H9 (cell line): ENCODE results near the gene MEMO1. TPM values are rescaled to one million over a fixed set of nuclear protein-coding genes. Genes with fewer than 3 reads are reported as not detected.
"Not testable (repeated sequence)": the region's sequence is repeated elsewhere in the genome, so short reads cannot be mapped to it uniquely, and the experiment has no call there.

Experiments
- DNase-seq: peaks from one replicate; pipeline ENCODE4 v3.0.0-alpha.2; 2017
- H2AFZ ChIP-seq: one replicate; pipeline ENCODE4 v1.6.1; 2013; ENCODE audit warnings: mild to moderate bottlenecking, low read length, control low read depth, moderate library complexity
- H2AK5ac ChIP-seq: 2 replicates; pipeline ENCODE4 v1.6.1; 2013; ENCODE audit warnings: low read length, control low read depth, mixed read lengths; ENCODE audit not compliant: insufficient read length
- H2BK120ac ChIP-seq: one replicate; pipeline ENCODE4 v1.6.1; 2013; ENCODE audit warnings: low read depth, mild to moderate bottlenecking, low read length, control low read depth, inconsistent platforms; ENCODE audit not compliant: poor library complexity, severe bottlenecking
- H2BK12ac ChIP-seq: 2 replicates; pipeline ENCODE4 v1.6.1; 2013; ENCODE audit warnings: low read length, control low read depth, mixed read lengths, low read depth; ENCODE audit not compliant: insufficient read length
- H2BK15ac ChIP-seq: 2 replicates; pipeline ENCODE4 v1.6.1; 2013; ENCODE audit warnings: low read depth, low read length, control low read depth
- H2BK20ac ChIP-seq: one replicate; pipeline ENCODE4 v1.6.1; 2013; ENCODE audit warnings: low read depth, mild to moderate bottlenecking, low read length, control low read depth, inconsistent platforms; ENCODE audit not compliant: poor library complexity, severe bottlenecking
- H2BK5ac ChIP-seq: 2 replicates; pipeline ENCODE4 v1.6.1; 2013; ENCODE audit warnings: low read length, control low read depth, mixed read lengths; ENCODE audit not compliant: insufficient read length
- H3K14ac ChIP-seq: 2 replicates; pipeline ENCODE4 v1.6.1; 2013; ENCODE audit warnings: low read length, control low read depth; ENCODE audit not compliant: insufficient read depth
- H3K18ac ChIP-seq: 2 replicates; pipeline ENCODE4 v1.6.1; 2013; ENCODE audit warnings: low read depth, mild to moderate bottlenecking, mixed read lengths, low read length, control low read depth; ENCODE audit not compliant: insufficient read length
- H3K23ac ChIP-seq: 2 replicates; pipeline ENCODE4 v1.6.1; 2013; ENCODE audit warnings: low read length, control low read depth, mixed read lengths, low read depth; ENCODE audit not compliant: insufficient read length
- H3K23me2 ChIP-seq: 2 replicates; pipeline ENCODE4 v1.6.1; 2013; ENCODE audit warnings: low read depth, mild to moderate bottlenecking, mixed read lengths, low read length, control low read depth; ENCODE audit not compliant: insufficient read length, poor library complexity, severe bottlenecking
- H3K27ac ChIP-seq: 2 replicates; pipeline ENCODE4 v1.5.1; 2013; ENCODE audit warnings: low read length, control low read depth, mixed read lengths, low read depth; ENCODE audit not compliant: insufficient read length
- H3K27me3 ChIP-seq: 2 replicates; pipeline ENCODE4 v1.6.1; 2013; ENCODE audit warnings: low read length, control low read depth, inconsistent platforms; ENCODE audit not compliant: insufficient read depth
- H3K4ac ChIP-seq: 2 replicates; pipeline ENCODE4 v1.6.1; 2013; ENCODE audit warnings: low read depth, mild to moderate bottlenecking, control low read depth, inconsistent platforms, low read length, moderate library complexity
- H3K4me1 ChIP-seq: 2 replicates; pipeline ENCODE4 v1.6.1; 2013; ENCODE audit warnings: low read length, control low read depth, inconsistent platforms; ENCODE audit not compliant: insufficient read depth
- H3K4me2 ChIP-seq: 2 replicates; pipeline ENCODE4 v1.6.1; 2013; ENCODE audit warnings: low read length, control low read depth, mixed read lengths; ENCODE audit not compliant: insufficient read length, insufficient read depth
- H3K56ac ChIP-seq: 2 replicates; pipeline ENCODE4 v1.6.1; 2013; ENCODE audit warnings: low read depth, mild to moderate bottlenecking, mixed read lengths, low read length, control low read depth; ENCODE audit not compliant: insufficient read length
- H3K79me1 ChIP-seq: 2 replicates; pipeline ENCODE4 v1.6.1; 2013; ENCODE audit warnings: low read depth, mild to moderate bottlenecking, moderate library complexity, low read length, control low read depth, inconsistent platforms; ENCODE audit not compliant: insufficient read depth, poor library complexity, severe bottlenecking
- H3K79me2 ChIP-seq: 2 replicates; pipeline ENCODE4 v1.6.1; 2013; ENCODE audit warnings: low read length, control low read depth, inconsistent platforms; ENCODE audit not compliant: insufficient read depth
- H3K9ac ChIP-seq: 2 replicates; pipeline ENCODE4 v1.6.1; 2013; ENCODE audit warnings: low read length, control low read depth, mixed read lengths; ENCODE audit not compliant: insufficient read length; ENCODE audit errors: extremely low read depth
- H3K9me3 ChIP-seq: one replicate; pipeline ENCODE4 v1.6.1; 2013; ENCODE audit warnings: low read depth, low read length, inconsistent platforms; ENCODE audit not compliant: control insufficient read depth
- H3T11ph ChIP-seq: one replicate; pipeline ENCODE4 v1.6.1; 2013; ENCODE audit warnings: mild to moderate bottlenecking, low read length, control low read depth, inconsistent platforms
- H4K20me1 ChIP-seq: one replicate; pipeline ENCODE4 v1.6.1; 2013; ENCODE audit not compliant: control insufficient read depth, insufficient read length, insufficient read depth
- H4K5ac ChIP-seq: 2 replicates; pipeline ENCODE4 v1.6.1; 2013; ENCODE audit warnings: low read depth, mild to moderate bottlenecking, mixed read lengths, low read length, control low read depth; ENCODE audit not compliant: insufficient read length
- H4K8ac ChIP-seq: replicated peaks from 2 replicates; pipeline ENCODE4 v1.6.1; 2013; ENCODE audit warnings: low read length, control low read depth, mixed read lengths, low read depth; ENCODE audit not compliant: insufficient read length
- H4K91ac ChIP-seq: 2 replicates; pipeline ENCODE4 v1.6.1; 2013; ENCODE audit warnings: low read depth, mild to moderate bottlenecking, moderate library complexity, mixed read lengths, low read length, control low read depth; ENCODE audit not compliant: insufficient read length
- H3K27ac Mint-ChIP-seq, 3 experiments: 2 replicates in 2 of 3; 3 replicates in 1 of 3; pipeline ENCODE4 v1.8.0; 2020 to 2021; ENCODE audit warnings: mixed read lengths in 3 of 3, mild to moderate bottlenecking in 1 of 3, moderate library complexity in 1 of 3
- H3K27me3 Mint-ChIP-seq: 2 replicates; pipeline ENCODE4 v1.8.0; 2021; ENCODE audit warnings: low read depth, mild to moderate bottlenecking, moderate library complexity, mixed read lengths
- H3K36me3 Mint-ChIP-seq, 3 experiments: 2 replicates in 2 of 3; 3 replicates in 1 of 3; pipeline ENCODE4 v1.8.0; 2020 to 2021; ENCODE audit warnings: low read depth in 3 of 3, mixed read lengths in 3 of 3; ENCODE audit not compliant: insufficient read depth in 1 of 3
- H3K4me1 Mint-ChIP-seq, 2 experiments: 2 replicates each; pipeline ENCODE4 v1.8.0; 2020; ENCODE audit warnings: mixed read lengths in 2 of 2
- H3K4me3 Mint-ChIP-seq, 2 experiments: 2 replicates in 1 of 2; 3 replicates in 1 of 2; pipeline ENCODE4 v1.8.0; 2020 to 2021; ENCODE audit warnings: mild to moderate bottlenecking in 2 of 2, mixed read lengths in 2 of 2, moderate library complexity in 1 of 2
- H3K9me3 Mint-ChIP-seq, 2 experiments: 2 replicates in 1 of 2; 3 replicates in 1 of 2; pipeline ENCODE4 v1.8.0; 2020; ENCODE audit warnings: mild to moderate bottlenecking in 2 of 2, mixed read lengths in 2 of 2, moderate library complexity in 1 of 2
- CTCF ChIP-seq: fragments of 200-600 bp; sonication (generic); conservative IDR thresholded peaks from 3 replicates; pipeline ENCODE4 v1.8.0; 2021; ENCODE audit warnings: antibody characterized with exemption, mild to moderate bottlenecking
- WGBS: extraction: QIAGEN DNeasy Blood & Tissue Kit; methylation state at CpG from one replicate; pipeline ENCODE4 v1.1.7; 2013; ENCODE audit warnings: missing lambda C conversion rate, low lambda C conversion rate, mixed read lengths; ENCODE audit not compliant: insufficient read length; ENCODE audit errors: extremely low coverage; 5-methylcytosine and 5-hydroxymethylcytosine counted together
- total RNA-seq: library from RNA; stranded (reverse); gene quantifications from 2 replicates; pipeline ENCODE4 v1.2.1, GENCODE V29; 2021

MEMO1 gene
- total RNA-seq, 1 experiment from 2014 or later, result 49.4 TPM

GRCh38 chr2:31901900-31902299 lies 108.9 kb downstream of the MEMO1 start:
- Histone ChIP-seq H2AK5ac (no peak overlapping the region), H3K23me2 (no peaks in the 10 kb centered on the region), H3K14ac (no peak overlapping the region), H2AFZ (no peak overlapping the region), H4K20me1 (no peaks in the 10 kb centered on the region), H2BK15ac (no peak overlapping the region), H3K79me2 (no peaks in the 10 kb centered on the region), H3K9ac (no peak overlapping the region), H3T11ph (no peak overlapping the region), H2BK120ac (no peak overlapping the region), H2BK20ac (no peak overlapping the region), H3K27ac (no peak overlapping the region), H4K5ac (no peak overlapping the region), H4K8ac (no peak overlapping the region), H3K23ac (no peak overlapping the region), H2BK12ac (no peak overlapping the region), H4K91ac (no peak overlapping the region), H3K27me3 (no peaks in the 10 kb centered on the region), H3K79me1 (no peaks in the 10 kb centered on the region), H2BK5ac (no peak overlapping the region), H3K4me1 (no peaks in the 10 kb centered on the region), H3K56ac (no peak overlapping the region), H3K4ac (no peak overlapping the region), H3K9me3 (no peaks in the 10 kb centered on the region), H3K18ac (no peak overlapping the region), H3K4me2 (no peak overlapping the region)
- no peak overlapping the region for H3K27ac Mint-ChIP-seq
- peaks cover 48 to 60% (median 53%) of the 10 kb centered on the region in 3 experiments for H3K36me3 Mint-ChIP-seq
- H3K4me1 Mint-ChIP-seq, result peaks cover 0 to 2% of the 10 kb centered on the region in 2 experiments; a peak in 1 of 4 replicates
- DNase-seq, result no peak
- peaks cover 33 to 34% of the 10 kb centered on the region in 2 experiments for H3K9me3 Mint-ChIP-seq
- WGBS, result no CpG with 5 or more reads among the region's 2 CpGs
- no peaks in the 10 kb centered on the region for H3K27me3 Mint-ChIP-seq
- no peak for TF ChIP-seq CTCF
- H3K4me3 Mint-ChIP-seq, result no peak overlapping the region

GRCh38 chr2:31900156-31900555 lies 110.7 kb downstream of the MEMO1 start:
- not testable (repeated sequence) for H3K23me2 ChIP-seq, H4K91ac ChIP-seq, H4K20me1 ChIP-seq, H3K79me2 ChIP-seq, H2BK120ac ChIP-seq, H3K4me1 Mint-ChIP-seq, H4K8ac ChIP-seq, H3K14ac ChIP-seq, H3K4ac ChIP-seq, H2AK5ac ChIP-seq, H3K27me3 Mint-ChIP-seq, H3K79me1 ChIP-seq, H3K18ac ChIP-seq, H3K4me2 ChIP-seq, H3K56ac ChIP-seq, H3K9me3 ChIP-seq, DNase-seq, H4K5ac ChIP-seq, H2AFZ ChIP-seq, H2BK5ac ChIP-seq, H3K27ac ChIP-seq, H2BK20ac ChIP-seq, H3K4me1 ChIP-seq, H3K4me3 Mint-ChIP-seq, H2BK12ac ChIP-seq, H3K27me3 ChIP-seq, H3K27ac Mint-ChIP-seq, H3K23ac ChIP-seq, H3T11ph ChIP-seq, H3K9ac ChIP-seq, H2BK15ac ChIP-seq
- peaks cover 53 to 72% (median 62%) of the 10 kb centered on the region in 3 experiments for H3K36me3 Mint-ChIP-seq
- peaks cover 35 to 37% of the 10 kb centered on the region in 2 experiments for H3K9me3 Mint-ChIP-seq
- WGBS, result no CpG with 5 or more reads among the region's 2 CpGs
